Erythroblast (primary cell): ENCODE data around the gene DNM2.
A peak's percentile ranks its signal among the peaks of the same experiment; 100 is the strongest.
"Not testable (repeated sequence)": the region's sequence is repeated elsewhere in the genome, so short reads cannot be mapped to it uniquely, and the experiment has no call there.

ENCODE experiments used
- DNase-seq, 2 experiments: peaks; one replicate each; lab custom pipeline; 2025; lab: John Stamatoyannopoulos, UW
- GATA1 ChIP-seq: IDR thresholded peaks from 2 replicates; pipeline ENCODE4 v1.6.1; 2011; ENCODE audit warnings: low read depth, mild to moderate bottlenecking, control low read depth, low read length, moderate library complexity
- POLR2A ChIP-seq: IDR thresholded peaks from 2 replicates; pipeline ENCODE4 v1.6.1; 2011; ENCODE audit warnings: mild to moderate bottlenecking, low read length

The DNM2 gene

GRCh38 chr19:10835754-10836478 is 118.0 kb downstream of the DNM2 start, which contains the start of gene TMED1:
TMED1 (minus strand) TSS chr19:10836212; CDS start chr19:10836191, 21 bp downstream.
- TF ChIP-seq POLR2A (peak; percentile 74), GATA1 (no peak)
- peak; percentile 99 to 100 for DNase-seq

GRCh38 chr19:10836479-10837330 is 118.8 kb downstream of the DNM2 start:
- DNase-seq, result peak; percentile 93
- TF ChIP-seq GATA1 (no peak), POLR2A (no peak)

- DNase-seq, result not testable (repeated sequence)
Measured at GRCh38 chr19:10837649-10838048, 119.8 kb downstream of the DNM2 start.

DNA sequence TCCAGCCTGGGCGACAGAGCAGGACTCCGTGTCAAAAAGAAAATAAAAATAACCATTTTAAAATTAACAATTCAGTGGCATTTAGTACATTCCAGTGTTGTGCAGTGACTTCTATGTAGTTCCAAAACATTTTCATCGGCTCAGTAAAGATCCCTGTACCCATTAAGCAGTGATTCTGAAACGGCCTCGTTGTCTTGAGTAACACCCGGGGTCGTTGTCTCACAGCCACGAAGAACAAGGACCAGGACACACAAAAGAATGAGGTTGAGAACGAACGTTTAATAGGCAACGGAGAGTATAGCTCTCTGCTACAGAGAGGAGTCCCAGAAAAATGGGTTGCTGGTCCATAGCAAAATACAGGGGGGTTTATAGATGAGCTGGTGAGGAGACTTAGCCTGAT is 120.5 kb downstream of the DNM2 start:
- TF ChIP-seq GATA1 (no peak), POLR2A (peak; percentile 7)
- DNase-seq, result no peak

DNA sequence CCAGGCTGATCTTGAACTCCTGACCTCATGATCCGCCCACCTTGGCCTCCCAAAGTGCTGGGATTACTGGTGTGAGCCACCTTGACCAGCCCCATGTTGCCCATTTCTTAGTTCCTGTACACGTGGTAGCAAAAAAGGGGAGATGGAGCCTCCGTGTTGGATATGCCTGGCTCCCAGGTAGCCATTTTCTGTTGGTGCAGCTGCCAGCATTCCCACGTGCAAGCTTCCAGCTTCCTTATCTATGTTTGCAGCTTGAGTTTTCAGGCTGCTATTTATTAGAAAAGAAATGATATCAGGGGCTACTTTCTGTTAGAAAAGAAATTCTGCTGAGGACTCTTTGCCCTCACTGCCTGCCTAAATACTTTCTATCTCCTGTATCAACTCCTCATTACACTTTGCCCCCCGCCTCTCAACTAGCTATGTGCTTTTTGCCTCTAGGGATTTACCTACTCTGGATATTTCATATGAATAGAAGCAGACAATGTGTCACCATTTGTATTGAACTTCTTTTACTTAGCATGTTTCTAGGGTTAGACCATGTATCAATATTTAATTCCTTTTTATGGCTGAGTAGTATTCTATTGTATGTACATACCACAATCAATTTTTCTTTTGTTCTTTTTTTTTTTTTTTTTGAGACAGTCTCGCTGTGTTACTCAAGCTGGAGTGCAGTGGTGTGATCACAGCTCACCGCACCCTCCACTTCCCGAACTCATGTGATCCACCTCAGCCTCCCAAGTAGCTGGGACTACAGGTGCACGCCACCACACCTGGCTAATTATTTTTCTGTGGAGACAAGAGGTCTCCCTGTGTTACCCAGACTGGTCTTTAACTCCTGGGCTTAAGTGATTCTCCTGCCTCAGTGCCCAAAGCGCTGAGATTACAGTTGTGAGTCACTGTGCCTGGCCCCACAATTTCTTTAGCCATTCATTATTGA is 121.5 kb downstream of the DNM2 start:
- TF ChIP-seq POLR2A (peak; percentile 41), GATA1 (no peak)
- peak; percentile 73 to 86 for DNase-seq

DNA sequence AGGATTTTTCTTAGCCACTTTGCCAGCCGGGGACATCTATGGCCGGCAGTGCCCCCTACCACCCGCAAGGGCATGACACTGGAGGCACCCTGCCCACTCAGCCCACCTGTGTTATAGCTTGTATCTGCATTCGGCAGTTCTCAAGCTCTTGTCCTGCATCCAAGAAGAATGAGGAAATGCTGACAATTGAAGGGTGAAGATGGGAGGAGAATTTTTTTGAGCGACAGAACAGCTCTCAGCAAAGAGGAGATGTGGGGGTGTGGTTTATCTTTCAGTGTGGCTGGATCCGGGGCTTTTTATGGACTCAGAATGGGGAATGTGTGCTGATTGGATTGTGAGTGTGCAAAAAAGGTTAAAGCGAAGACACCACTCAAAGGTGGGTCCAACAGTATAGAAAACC is 124.9 kb downstream of the DNM2 start:
- DNase-seq, result no peak
- no peak for TF ChIP-seq POLR2A
- no peak for TF ChIP-seq GATA1

DNA sequence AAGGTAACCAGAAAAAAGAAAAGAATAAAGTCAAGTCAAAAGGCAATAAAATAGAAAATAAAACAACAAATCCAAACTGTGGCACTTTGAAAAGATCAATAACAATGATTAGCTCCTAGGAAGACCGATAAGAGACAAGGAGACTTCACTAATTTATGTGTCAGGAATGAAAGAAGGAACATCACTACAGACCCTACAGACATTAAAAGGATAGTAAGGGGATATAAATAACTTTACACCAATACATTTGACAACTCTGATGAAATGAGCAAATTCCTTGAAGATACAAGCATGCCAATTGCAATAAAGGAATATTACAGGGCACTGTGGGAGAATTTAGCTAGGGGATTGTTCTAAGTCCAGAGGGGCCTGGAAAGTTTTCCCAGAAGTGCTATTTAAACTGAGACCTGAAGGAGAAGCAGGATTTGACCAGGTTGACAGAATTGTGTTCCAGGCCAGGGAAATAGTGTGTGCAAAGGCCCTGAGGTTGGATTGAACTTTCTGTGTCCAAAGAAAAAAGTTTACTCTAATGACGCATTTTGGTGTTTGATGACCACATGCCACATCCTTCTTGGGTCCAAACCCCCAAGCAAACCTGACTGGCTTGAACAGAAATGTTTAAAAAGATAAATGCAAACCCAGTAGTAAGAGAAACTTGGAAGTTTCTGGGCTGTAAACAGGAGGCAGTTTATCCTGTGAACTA is 128.8 kb downstream of the DNM2 start:
- DNase-seq, result no peak
- no peak for TF ChIP-seq GATA1
- TF ChIP-seq POLR2A, result no peak

- no peak for DNase-seq
- no peak for TF ChIP-seq GATA1
Measured at GRCh38 chr19:10848230-10848856, 130.5 kb downstream of the DNM2 start, which contains the start of gene C19orf38. C19orf38 (plus strand) TSS chr19:10848415; CDS start chr19:10848509, 94 bp downstream.

GRCh38 chr19:10850631-10851030 is 132.8 kb downstream of the DNM2 start:
- no peak for DNase-seq
- TF ChIP-seq GATA1, result no peak
- TF ChIP-seq POLR2A, result no peak

DNA sequence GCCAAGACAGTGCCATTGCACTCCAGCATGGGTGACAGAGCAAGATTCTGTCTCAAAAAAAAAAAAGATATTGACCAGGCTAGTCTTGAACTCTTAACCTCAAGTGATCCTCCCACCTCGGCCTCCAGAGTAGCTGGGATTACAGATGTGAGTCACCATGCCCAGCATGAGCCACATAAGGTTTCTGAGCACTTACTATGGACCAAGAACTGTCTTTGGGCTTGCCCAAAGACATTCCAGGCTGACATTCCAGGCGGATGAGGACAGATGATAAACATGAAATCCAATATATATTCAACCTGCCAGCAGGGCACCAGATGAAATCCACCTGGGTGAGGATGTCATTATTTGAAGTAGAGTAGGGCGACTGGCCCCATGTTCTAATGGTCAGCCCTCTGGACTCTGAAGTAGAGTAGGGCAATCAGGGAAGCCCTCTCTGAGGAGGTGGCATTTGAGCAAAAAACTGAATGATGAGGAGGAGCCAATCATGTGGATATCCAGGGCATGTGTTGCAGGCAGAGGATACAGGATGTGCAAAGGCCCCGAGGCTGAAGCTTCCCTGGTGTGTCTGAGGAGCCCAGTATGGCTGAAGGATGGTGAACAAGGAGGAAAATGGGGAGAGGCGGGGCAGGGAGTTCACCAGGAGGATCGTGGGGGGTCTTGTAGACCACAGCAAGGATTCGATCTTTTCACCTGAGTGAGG is 134.4 kb downstream of the DNM2 start:
- no peak for DNase-seq
- no peak for TF ChIP-seq GATA1
- TF ChIP-seq POLR2A, result no peak

DNA sequence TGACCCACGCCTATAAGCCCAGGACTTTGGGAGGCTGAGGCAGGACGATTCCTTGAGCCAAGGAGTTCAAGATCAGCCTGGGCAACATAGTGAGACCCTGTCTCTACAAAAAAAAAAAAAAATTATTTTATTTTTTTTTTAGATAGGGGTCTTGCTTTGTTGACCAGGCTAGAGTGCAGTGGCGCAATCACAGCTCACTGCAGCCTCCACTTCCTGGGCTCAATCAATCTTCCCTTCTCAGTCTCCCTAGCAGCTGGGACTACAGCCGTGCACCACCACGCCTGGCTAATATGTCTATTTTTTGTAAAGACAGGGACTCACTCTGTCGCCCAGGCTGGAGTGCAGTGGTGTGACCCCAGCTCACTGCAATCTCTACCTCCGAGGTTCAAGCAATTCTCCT is 135.1 kb downstream of the DNM2 start:
- TF ChIP-seq POLR2A (no peak), GATA1 (no peak)
- no peak for DNase-seq
